Heart right ventricle (tissue), 16 donors: Measurements from ENCODE around the gene PTPRN2. TPM values are rescaled to one million over a fixed set of nuclear protein-coding genes. Genes with fewer than 3 reads are reported as not detected.

Experiments used
- ATAC-seq, 8 donors: fragments of 200-7000 bp; cut with Tn5 transposase; one replicate each; pipeline ENCODE4 v1.9.1; 2020; ENCODE audit warnings: mild to moderate bottlenecking in 8 of 8, moderate library complexity in 8 of 8, moderate number of reproducible peaks in 1 of 8
- DNase-seq, 2 donors: peaks; one replicate each; pipeline ENCODE4 v3.0.0-alpha.2; 2020
- H3K27ac ChIP-seq, 10 donors: fragments of 200-600 bp; sonication (generic) in 2 of 10; one replicate each; pipeline versions ENCODE4 v1.5.0 to v1.8.0; 2020 to 2022; ENCODE audit warnings: mild to moderate bottlenecking in 3 of 10
- H3K27me3 ChIP-seq, 7 donors: fragments of 200-600 bp; one replicate each; pipeline ENCODE4 v1.8.0; 2021 to 2022; ENCODE audit warnings: mild to moderate bottlenecking in 2 of 7
- H3K36me3 ChIP-seq, 9 donors: fragments of 200-600 bp; sonication (generic) in 1 of 9; one replicate each; pipeline versions ENCODE4 v1.5.0 to v1.8.0; 2020 to 2022; ENCODE audit warnings: mild to moderate bottlenecking in 2 of 9
- H3K4me1 ChIP-seq, 9 donors: fragments of 200-600 bp; sonication (generic) in 1 of 9; one replicate each; pipeline versions ENCODE4 v1.5.0 to v1.8.0; 2020 to 2022; ENCODE audit warnings: mild to moderate bottlenecking in 4 of 9
- H3K4me3 ChIP-seq, 10 donors: fragments of 200-600 bp; sonication (generic) in 2 of 10; one replicate each; pipeline versions ENCODE4 v1.5.0 to v1.8.0; 2020 to 2022; ENCODE audit warnings: mild to moderate bottlenecking in 7 of 10, moderate library complexity in 2 of 10
- H3K9me3 ChIP-seq, 11 donors: fragments of 200-600 bp in 10 of 11; sonication (generic) in 2 of 11; one replicate each; pipeline versions ENCODE4 v1.5.0 to v1.8.0; 2013 to 2022; ENCODE audit warnings: mild to moderate bottlenecking in 2 of 11, control low read depth in 1 of 11, moderate library complexity in 1 of 11
- CTCF ChIP-seq, 9 donors: fragments of 200-600 bp; sonication (generic) in 2 of 9; IDR thresholded peaks; one replicate each; pipeline versions ENCODE4 v1.5.0 to v1.8.0; 2021 to 2022; ENCODE audit warnings: antibody characterized with exemption in 9 of 9, mild to moderate bottlenecking in 5 of 9, moderate library complexity in 1 of 9
- WGBS, 2 donors: extraction: QIAGEN DNeasy Blood & Tissue Kit; methylation state at CpG; one replicate each; pipeline ENCODE4 v1.1.7; 2013; ENCODE audit warnings: inconsistent platforms in 1 of 2; 5-methylcytosine and 5-hydroxymethylcytosine counted together
- intact Hi-C, 10 donors: fragments of 100-400 bp; cut with DNase I; formaldehyde crosslinking; loops; one replicate each; pipeline versions ENCODE4 v1.11.1 to v1.14.2; 2022
- polyA plus RNA-seq, 2 donors: library from polyadenylated mRNA; stranded (reverse); fragments of 200-250 nt; gene quantifications; one replicate each; pipeline ENCODE4 v1.2.3, GENCODE V29; 2013
- total RNA-seq, 10 donors: library from RNA; stranded (reverse); fragmentation: NEBNext Ultra II Directional in 3 of 10; extraction: Animal tissue kit (Norgen Biotek cat#: 25700) in 3 of 10; gene quantifications; one replicate each; pipeline versions ENCODE4 v1.2.1 to v1.2.4, GENCODE V29; 2021 to 2023
- donor health status: Arrhythmogenic right ventricular cardiomyopathy.
- donor health status: ischemic (EF 13 %, LVEDD 7.1; RV severe dilation, severe dysfunction).
- donor health status: healthy with polysubstance abuse.
- donor health status: DM: no; HTN: yes; CAD: no.
- donor health status: DM: no; HTN: no; CAD: no.
- donor health status: ischemic (EF 25% LVEDD 6.9; RV normal size, moderate dysfunction).
- donor health status: ischemic (EF 25% LVEDD 5.7; RV mildly dilated, moderate dysfunction).
- donor health status: healthy.
- donor health status: DM: yes; HTN: yes; CAD: no.
- donor health status: Ischemic cardiomyopathy.
- donor health status: ischemic (EF 35%, LVEDD 5.7; RV mildly dilated, moderate dysfunction).
- donor health status: nonischemic (EF 11% LVEDD 7.7; RV severe dilation, severe dysfunction).
- donor health status: DM: yes; HTN: yes; CAD: no.
- donor health status: PGD.
- donor health status: ischemic (EF 29% LVEDD 5.4; RV normal size, mild dysfunction).
- donor health status: nonischemic (EF 23%, LVEDD 6.1; RV moderate dilation, normal function).

PTPRN2 gene
- total and polyA plus RNA-seq, 12 donors: 0.82 to 1.8 (median 1.3) TPM

- TF ChIP-seq CTCF (IDR thresholded peaks at IDR 0.05): no peak
- intact Hi-C loops: no loop called here
- WGBS, 2 donors: 87 to 91% methylated on average over 12 of the region's 12 CpGs
- DNase-seq: no peak
- Histone ChIP-seq H3K4me3 (no peak overlapping the region), H3K27ac (no peak overlapping the region), H3K36me3 (peaks cover 0 to 32% (median 4%) of the 10 kb centered on the region in 9 donors), H3K27me3 (peaks cover 0 to 11% (median 3%) of the 10 kb centered on the region in 7 donors), H3K9me3 (no peaks in the 10 kb centered on the region), H3K4me1 (no peaks in the 10 kb centered on the region)
- ATAC-seq: no peak
These were observed 1043.8 kb downstream of the PTPRN2 start for GRCh38 chr7:157543791-157544190.

DNA sequence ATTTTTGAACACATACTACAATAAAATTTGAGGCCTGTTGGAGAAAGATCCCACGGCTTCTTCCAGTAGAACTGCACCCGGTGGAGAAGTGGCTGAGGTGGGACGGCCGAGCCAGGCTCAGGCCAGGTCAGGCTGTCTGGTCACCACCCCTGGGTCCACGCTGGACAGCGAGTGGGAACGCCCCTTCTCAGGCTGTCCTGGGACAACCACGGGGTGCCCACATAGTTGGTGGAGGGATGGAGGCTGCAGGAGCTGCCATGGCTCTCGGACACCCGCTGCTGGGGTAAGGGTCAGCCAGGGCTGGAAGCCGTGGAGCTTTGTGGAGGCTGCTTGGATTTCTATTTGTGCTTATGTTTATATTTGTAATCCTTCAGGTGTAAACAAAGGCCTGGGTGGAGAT, 1044.3 kb downstream of the PTPRN2 start:
- H3K4me1 ChIP-seq: no peaks in the 10 kb centered on the region
- no peak overlapping the region for H3K27ac ChIP-seq
- H3K27me3 ChIP-seq: peaks cover 0 to 11% (median 3%) of the 10 kb centered on the region in 7 donors
- no peak for TF ChIP-seq CTCF (IDR thresholded peaks at IDR 0.05)
- DNase-seq (no peak), ATAC-seq (no peak)
- H3K9me3 ChIP-seq: no peaks in the 10 kb centered on the region
- intact Hi-C loops: no loop called here
- WGBS, 2 donors: 83 to 94% methylated on average over 11 of the region's 11 CpGs
- H3K36me3 ChIP-seq: peaks cover 0 to 27% (median 4%) of the 10 kb centered on the region in 9 donors
- H3K4me3 ChIP-seq: no peak overlapping the region

DNA sequence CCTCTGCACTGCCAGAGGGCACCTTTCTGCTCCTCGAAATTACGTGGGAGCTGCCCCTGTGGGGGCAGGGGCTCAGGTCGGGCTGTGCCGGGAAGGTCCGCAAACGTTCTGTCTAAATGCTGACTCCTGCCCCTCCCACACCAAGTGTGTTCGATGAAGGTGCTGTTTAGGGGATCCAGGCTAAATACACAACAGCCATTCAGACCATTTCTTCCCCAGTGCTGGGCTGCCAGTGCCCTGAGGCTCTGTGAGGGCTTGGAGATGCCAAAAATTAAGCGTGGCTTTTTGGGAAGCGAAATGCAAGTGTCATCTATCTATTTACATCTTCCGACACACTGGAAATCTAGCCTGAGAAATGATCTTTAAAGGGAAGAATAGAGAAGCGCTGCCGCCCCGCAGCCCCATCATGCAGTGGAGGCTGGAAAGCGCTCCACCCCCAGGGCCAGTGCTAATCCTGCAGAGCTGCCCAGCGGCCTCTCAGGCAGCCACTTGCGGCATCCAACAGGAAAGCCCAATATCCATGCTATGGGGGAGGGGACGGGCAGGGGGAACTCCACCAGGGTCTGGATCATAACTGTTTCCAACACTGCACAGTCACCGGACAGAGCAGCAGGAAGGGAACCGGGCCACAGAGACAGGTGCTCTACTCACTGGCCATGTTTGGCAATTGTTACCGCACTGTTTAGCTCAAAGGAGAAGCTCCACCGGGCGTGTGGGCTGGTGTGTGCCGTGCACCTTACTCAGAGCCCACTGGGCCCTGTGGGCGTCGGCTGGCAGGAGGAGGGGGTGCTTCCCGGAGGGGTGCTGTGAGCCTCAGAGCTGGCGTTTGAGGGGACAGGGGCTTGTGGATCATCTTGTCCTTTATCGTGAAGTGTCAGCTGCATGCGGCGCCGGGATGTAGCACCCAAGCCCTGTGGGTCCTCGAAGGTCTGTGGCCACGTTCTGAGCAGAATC, 1045.3 kb downstream of the PTPRN2 start:
- ATAC-seq: no peak
- no peaks in the 10 kb centered on the region for H3K9me3 ChIP-seq
- TF ChIP-seq CTCF (IDR thresholded peaks at IDR 0.05): no peak
- intact Hi-C loops: no loop called here
- no peak overlapping the region for H3K27ac ChIP-seq
- H3K4me3 ChIP-seq: no peak overlapping the region
- H3K4me1 ChIP-seq: no peaks in the 10 kb centered on the region
- peaks cover 0 to 11% (median 3%) of the 10 kb centered on the region in 7 donors for H3K27me3 ChIP-seq
- no peak for DNase-seq
- 85 to 89% methylated on average over 33 of the region's 33 CpGs for WGBS, 2 donors
- peaks cover 0 to 18% (median 0%) of the 10 kb centered on the region in 9 donors for H3K36me3 ChIP-seq

GRCh38 chr7:157541295-157542067, 1046.1 kb downstream of the PTPRN2 start:
- no peak for ATAC-seq
- intact Hi-C loops: no loop called here
- DNase-seq: no peak
- TF ChIP-seq CTCF (IDR thresholded peaks at IDR 0.05): no peak
- Histone ChIP-seq H3K27ac (no peak overlapping the region), H3K4me1 (no peaks in the 10 kb centered on the region), H3K36me3 (peaks cover 0 to 9% (median 0%) of the 10 kb centered on the region in 9 donors), H3K9me3 (no peaks in the 10 kb centered on the region), H3K4me3 (no peak overlapping the region), H3K27me3 (peaks cover 0 to 11% (median 3%) of the 10 kb centered on the region in 7 donors)
- 89 to 92% methylated on average over 26 of the region's 26 CpGs for WGBS, 2 donors
